Stimulated activated CD8-positive, alpha-beta memory T cell treated with anti-CD3 and anti-CD28 coated beads, Interleukin-15, amount 100 ng/mL, for 48 hours (primary cell): ENCODE measurements around the gene PRRC2B.
A peak's percentile ranks its signal among the peaks of the same experiment; 100 is the strongest.
"Not testable (repeated sequence)": the region's sequence is repeated elsewhere in the genome, so short reads cannot be mapped to it uniquely, and the experiment has no call there.

Experiments used
- DNase-seq, 2 donors: peaks; one replicate each; pipeline ENCODE4 v3.0.0-alpha.2; 2020; ENCODE audit warnings: low read depth in 2 of 2

PRRC2B gene

GRCh38 chr9:131393622-131394463, at the start of gene PRRC2B:
Gene PRRC2B (plus strand): TSS chr9:131394086. CDS start chr9:131430145, 36,059 bp downstream.
- DNase-seq: peak; percentile 75 to 79

- DNase-seq: not testable (repeated sequence)
Measured at GRCh38 chr9:131344931-131345535, 48.9 kb upstream of the PRRC2B start.

DNA sequence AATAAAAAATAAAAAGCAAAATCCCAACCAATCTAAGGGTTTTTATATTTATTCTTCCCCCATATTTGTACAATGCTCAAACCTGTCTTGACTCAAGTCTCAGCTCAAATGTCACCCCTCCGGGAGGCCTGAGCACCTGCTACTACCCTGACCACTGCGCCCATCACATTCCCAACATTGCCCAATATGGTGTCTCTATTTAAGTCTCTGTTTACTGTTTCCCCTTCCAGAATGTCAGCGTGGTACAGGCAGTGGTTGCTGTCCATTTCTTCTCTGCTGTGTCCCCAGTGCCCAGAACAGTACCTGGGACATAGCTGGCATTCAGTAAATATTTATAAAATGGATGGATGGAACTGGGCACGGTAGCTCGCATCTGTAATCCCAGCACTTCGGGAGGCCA, 47.3 kb upstream of the PRRC2B start:
- no peak for DNase-seq

DNA sequence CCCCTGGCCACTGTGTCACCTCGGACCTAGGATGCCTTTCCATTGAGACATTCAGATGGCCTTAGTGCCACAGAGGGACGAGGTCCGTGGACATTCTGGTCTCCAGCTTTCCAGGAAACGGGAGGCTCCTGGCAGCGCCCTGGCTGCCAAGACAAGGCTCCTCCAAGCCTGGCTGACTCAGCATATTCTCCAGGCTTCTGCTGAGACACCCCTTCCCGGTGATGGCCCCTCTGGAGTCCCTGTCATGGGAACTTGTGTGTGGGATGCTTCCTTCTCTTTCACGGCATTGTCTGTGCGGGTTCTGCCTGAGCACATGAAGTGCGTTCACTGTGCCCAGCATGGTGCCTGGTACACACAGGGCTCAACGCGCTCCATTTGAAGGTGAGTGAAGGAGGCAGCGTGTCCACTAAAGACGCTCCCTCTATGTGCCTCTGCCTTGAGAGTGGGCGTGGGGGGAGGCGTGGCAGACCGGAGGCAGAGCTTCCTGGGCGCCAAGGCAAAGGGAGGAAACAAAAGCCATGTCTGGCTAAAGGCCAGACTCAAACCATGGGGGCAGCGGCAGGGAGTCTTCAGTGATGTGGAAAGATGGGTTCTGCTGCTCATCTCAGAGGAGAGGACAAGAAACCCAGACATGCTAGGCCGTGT, 46.4 kb upstream of the PRRC2B start:
- DNase-seq: no peak

- DNase-seq: no peak
Measured at GRCh38 chr9:131348631-131349521, 45.0 kb upstream of the PRRC2B start.

DNA sequence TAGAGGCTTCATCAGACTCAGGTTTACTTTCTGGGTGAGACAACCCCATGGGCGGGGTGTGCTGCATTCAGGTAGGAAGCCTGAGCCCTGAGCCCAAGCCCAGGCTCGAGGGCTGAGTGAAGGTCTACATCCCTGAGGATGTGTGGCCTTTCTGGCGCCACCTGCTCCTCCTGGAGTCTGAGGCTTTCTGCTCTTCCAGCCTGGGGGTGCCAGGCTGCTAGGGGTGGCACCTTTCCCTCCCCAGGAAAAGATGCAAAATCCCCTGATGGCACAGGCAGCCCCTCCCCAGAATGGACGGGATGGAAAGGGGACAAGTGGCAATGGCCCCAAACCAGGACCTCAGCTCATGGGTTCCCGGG, 44.4 kb upstream of the PRRC2B start:
- no peak for DNase-seq

- peak; percentile 74 to 77 for DNase-seq
Measured at GRCh38 chr9:131349881-131350563, 43.9 kb upstream of the PRRC2B start.

GRCh38 chr9:131356479-131356878, 37.4 kb upstream of the PRRC2B start:
- not testable (repeated sequence) for DNase-seq

GRCh38 chr9:131358556-131358955, 35.3 kb upstream of the PRRC2B start:
- no peak for DNase-seq

DNA sequence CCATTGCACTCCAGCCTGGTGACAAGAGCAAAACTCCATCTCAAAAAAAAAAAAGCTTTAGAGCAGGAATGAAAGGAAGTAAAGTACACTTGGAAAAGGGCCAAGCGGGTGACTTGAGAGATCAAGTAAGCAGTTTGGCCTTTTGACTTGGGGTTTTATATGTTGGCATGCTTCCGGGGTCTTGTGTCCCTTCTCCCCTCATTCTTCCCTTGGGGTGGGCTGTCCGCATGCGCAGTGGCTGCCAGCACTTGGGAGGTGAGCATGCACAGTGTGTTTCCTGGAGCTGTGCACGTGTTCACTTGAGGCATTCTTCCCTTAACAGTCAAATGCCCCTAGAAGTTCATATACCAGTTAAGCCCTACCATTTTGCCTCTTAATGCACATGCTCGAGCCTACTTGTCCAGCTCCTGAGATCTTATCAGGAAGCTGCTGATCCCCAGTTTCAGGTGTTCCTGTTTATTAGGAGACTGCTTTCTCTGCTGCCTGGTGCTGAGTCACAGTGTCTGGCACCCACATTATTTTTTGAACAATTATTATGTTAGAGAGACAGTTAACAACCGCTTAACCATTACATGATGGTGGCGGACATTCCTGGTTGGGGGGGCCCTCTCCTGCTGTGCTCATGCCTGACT, 32.6 kb upstream of the PRRC2B start:
- DNase-seq: peak in 1 of 2 donors; percentile 16

GRCh38 chr9:131365546-131365945, 28.3 kb upstream of the PRRC2B start:
- no peak for DNase-seq

- DNase-seq: no peak
Measured at GRCh38 chr9:131366761-131367401, 27.0 kb upstream of the PRRC2B start.

- no peak for DNase-seq
Measured at GRCh38 chr9:131367450-131367849, 26.4 kb upstream of the PRRC2B start.

DNA sequence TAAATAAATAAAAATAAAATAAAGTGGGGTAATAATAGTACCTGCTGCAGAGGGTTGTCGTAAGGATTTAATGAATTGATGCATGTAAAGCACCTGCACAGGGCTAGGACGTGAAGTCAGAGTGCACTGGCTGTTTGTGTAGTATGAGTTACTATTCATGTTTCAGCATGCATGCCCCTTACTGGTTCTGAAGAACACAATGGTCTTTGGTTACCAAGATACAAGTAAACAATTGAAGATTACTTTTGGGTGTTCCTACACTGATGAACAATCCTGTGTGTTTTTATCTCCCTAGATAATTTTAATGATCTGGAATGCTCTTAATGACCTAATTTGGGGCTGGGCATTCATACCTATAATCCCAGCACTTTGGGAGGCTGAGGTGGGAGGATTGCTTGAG, 23.2 kb upstream of the PRRC2B start:
- no peak for DNase-seq

- DNase-seq: not testable (repeated sequence)
Measured at GRCh38 chr9:131372599-131372973, 21.3 kb upstream of the PRRC2B start.

GRCh38 chr9:131374638-131375037, 19.2 kb upstream of the PRRC2B start:
- DNase-seq: not testable (repeated sequence)

GRCh38 chr9:131379056-131379455, 14.8 kb upstream of the PRRC2B start:
- no peak for DNase-seq

DNA sequence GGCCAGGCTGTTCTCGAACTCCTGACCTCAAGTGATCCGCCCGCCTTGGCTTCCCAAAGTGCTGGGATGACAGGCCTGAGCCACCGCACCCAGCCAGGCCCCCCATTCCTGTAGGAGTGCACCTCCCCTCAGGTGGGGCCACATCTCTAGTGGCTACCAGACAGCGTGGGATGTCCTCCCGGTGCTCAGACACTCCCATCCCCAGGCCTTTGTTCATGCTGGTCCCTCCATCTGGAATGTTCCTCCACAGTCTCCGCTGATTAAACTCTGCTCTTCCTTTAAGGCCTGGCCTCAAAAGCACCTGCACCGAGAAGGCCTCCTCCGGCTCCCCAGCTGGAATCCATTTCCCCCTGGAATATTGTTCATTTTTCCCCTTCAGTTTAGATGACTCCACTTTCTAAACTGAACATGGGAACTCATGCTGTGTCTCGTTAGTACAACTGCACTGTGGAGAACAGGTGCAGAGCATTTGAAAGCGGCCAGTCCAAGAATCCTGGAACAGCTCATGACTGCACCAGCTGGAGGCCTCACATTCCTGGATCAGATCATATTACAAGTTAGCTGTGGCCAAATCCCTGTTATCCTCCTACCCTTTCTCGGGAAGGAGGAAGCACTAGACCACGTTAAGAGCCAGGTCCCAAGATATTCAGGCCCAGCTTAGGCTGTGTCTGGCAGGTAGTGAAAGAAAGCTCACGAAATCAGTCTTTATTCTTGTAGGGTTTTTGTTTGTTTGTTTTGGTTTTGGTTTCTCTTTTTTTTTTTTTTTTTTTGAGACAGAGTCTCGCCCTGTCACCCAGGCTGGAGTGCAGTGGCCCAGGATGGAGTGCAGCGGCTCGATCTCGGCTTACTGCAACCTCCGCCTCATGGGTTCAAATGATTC, 10.8 kb upstream of the PRRC2B start:
- DNase-seq: no peak

DNA sequence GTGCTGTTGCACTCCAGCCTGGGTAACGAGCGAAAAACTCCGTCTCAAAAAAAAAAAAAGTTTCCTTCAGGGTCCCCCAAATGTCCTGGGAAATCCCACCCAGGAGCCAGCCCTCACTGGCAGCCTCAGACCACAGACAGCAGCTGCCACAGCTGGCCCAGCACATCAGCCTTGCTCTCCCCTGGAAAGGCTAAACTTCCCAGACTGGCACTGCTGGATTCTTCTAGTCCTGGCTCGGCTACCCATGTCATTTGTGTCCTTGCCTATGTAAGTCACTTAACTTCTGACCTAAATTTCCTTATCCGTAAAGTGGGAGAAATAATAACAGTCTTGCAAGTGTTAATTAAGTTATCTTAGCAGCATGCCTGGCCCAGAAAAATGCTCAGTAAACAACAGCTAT, 8.6 kb upstream of the PRRC2B start:
- DNase-seq: no peak
